Kidney (tissue), 14 donors: ENCODE data around the gene CRACDL. TPM values are rescaled to one million over a fixed set of nuclear protein-coding genes. Genes with fewer than 3 reads are reported as not detected.

Experiments
- DNase-seq, 5 donors: peaks; one replicate each; pipeline ENCODE4 v3.0.0-alpha.2; 2013 to 2020
- FAIRE-seq: peaks from 2 replicates; lab custom pipeline; 2012; peaks lifted over from hg19 to GRCh38; lab: Jason Lieb, UNC
- H3K27ac ChIP-seq, 2 donors: one replicate each; pipeline ENCODE4 v1.7.0; 2013; ENCODE audit warnings: low read depth in 2 of 2, low read length in 2 of 2, inconsistent platforms in 1 of 2
- H3K27me3 ChIP-seq: one replicate; pipeline ENCODE4 v1.7.1; 2013; ENCODE audit warnings: low read length, inconsistent platforms; ENCODE audit not compliant: control insufficient read depth, insufficient read depth
- H3K36me3 ChIP-seq, 3 donors: one replicate each; pipeline versions ENCODE4 v1.7.0 to v1.7.1; 2013; ENCODE audit warnings: low read length in 3 of 3, control low read depth in 1 of 3, inconsistent platforms in 1 of 3; ENCODE audit not compliant: insufficient read depth in 3 of 3, control insufficient read depth in 2 of 3
- H3K4me1 ChIP-seq, 3 donors: one replicate each; pipeline versions ENCODE4 v1.7.0 to v1.7.1; 2013; ENCODE audit warnings: low read length in 3 of 3, inconsistent platforms in 1 of 3, low read depth in 1 of 3; ENCODE audit not compliant: control insufficient read depth in 2 of 3, insufficient read depth in 2 of 3
- H3K4me3 ChIP-seq, 3 donors: one replicate each; pipeline versions ENCODE4 v1.7.0 to v1.8.1; 2013; ENCODE audit warnings: low read length in 3 of 3, control low read depth in 1 of 3, inconsistent platforms in 1 of 3
- H3K9ac ChIP-seq, 3 donors: one replicate each; pipeline versions ENCODE4 v1.7.0 to v1.7.1; 2013; ENCODE audit warnings: low read length in 3 of 3, control low read depth in 1 of 3, inconsistent platforms in 1 of 3
- H3K9me3 ChIP-seq, 3 donors: one replicate each; pipeline versions ENCODE4 v1.7.0 to v1.7.1; 2013; ENCODE audit warnings: low read length in 3 of 3, control low read depth in 1 of 3, inconsistent platforms in 1 of 3; ENCODE audit not compliant: control insufficient read depth in 2 of 3, insufficient read depth in 1 of 3
- CTCF ChIP-seq: IDR thresholded peaks from 3 replicates; pipeline ENCODE4 v1.5.1; 2012; ENCODE audit warnings: mild to moderate bottlenecking, moderate library complexity, borderline replicate concordance; ENCODE audit not compliant: insufficient read depth; ENCODE audit errors: extremely low read depth
- intact Hi-C: fragments of 100-400 bp; cut with DNase I; formaldehyde crosslinking; loops from one replicate; pipeline ENCODE4 v1.11.1; 2022
- polyA plus RNA-seq: library from polyadenylated mRNA; stranded (reverse); fragments of 350-450 nt; fragmentation: Illumina TruSeq; extraction: RNeasy Lipid Tissue Mini Kit (QIAGEN cat#74804); gene quantifications from one replicate; pipeline ENCODE4 v1.2.3, GENCODE V29; 2014; ENCODE audit warnings: low read depth, low replicate concordance; ENCODE audit not compliant: insufficient read depth
- total RNA-seq: library from RNA; stranded (reverse); fragmentation: NEBNext Ultra II Directional; extraction: Animal tissue kit (Norgen Biotek cat#: 25700); gene quantifications from one replicate; pipeline ENCODE4 v1.2.1, GENCODE V29; 2021
- donor health status: control.
- donor health status: control.
- donor health status: control.
- donor health status: control.
- donor health status: control.
- donor health status: DM: yes; HTN: yes; CAD: no.
- donor health status: Normal renal cell carcinoma (clear cell type).

CRACDL gene
- total and polyA plus RNA-seq, 2 donors from 2014 or later: 4.3 to 14.8 TPM

DNA sequence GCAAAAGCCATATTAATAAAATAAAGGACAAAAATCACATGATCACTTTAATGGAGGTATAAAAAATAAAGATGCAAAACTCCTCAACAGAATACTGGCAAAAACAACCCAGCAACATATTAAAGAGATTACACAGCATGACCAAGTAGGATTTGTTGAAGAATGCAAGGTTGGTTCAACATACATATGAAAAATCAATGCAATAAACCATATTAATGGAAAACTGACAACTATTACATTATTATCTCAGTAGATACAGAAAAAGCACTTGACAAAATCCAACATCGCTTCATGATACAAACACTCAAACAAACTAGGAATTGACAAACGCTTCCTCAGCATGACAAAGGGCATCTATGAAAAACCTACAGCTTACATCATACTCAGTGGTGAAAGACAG, 76.7 kb downstream of the CRACDL start:
- Histone ChIP-seq H3K4me1 (no peaks in the 10 kb centered on the region), H3K36me3 (no peaks in the 10 kb centered on the region), H3K4me3 (no peak overlapping the region), H3K27ac (no peak overlapping the region), H3K27me3 (no peaks in the 10 kb centered on the region), H3K9ac (no peak overlapping the region), H3K9me3 (peaks cover 0 to 19% (median 5%) of the 10 kb centered on the region in 3 donors)
- FAIRE-seq (no peak), DNase-seq (no peak)
- intact Hi-C loops: no loop called here
- TF ChIP-seq CTCF: no peak

DNA sequence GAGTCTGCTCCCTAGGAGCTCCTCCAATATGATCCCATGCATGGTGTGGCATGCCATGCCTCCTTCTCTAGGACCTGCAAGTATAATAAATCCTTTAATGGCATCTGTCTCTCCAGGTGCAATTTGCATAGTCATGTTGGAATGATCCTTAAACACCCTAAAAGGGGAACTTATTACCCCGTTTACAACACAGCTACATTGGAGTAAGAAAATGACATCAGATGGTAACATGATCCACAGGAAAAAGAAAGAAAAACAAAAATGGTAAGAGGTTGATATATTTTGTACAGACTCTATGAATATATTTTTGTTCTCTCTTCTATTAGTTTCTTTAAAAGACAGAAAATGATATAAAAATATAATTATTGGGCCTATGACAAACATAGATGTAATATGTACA, 79.0 kb downstream of the CRACDL start:
- Histone ChIP-seq H3K36me3 (no peaks in the 10 kb centered on the region), H3K4me3 (no peak overlapping the region), H3K4me1 (no peaks in the 10 kb centered on the region), H3K27ac (no peak overlapping the region), H3K9ac (no peak overlapping the region), H3K27me3 (no peaks in the 10 kb centered on the region), H3K9me3 (peaks cover 0 to 13% (median under 1%) of the 10 kb centered on the region in 3 donors)
- FAIRE-seq (no peak), DNase-seq (no peak)
- no peak for TF ChIP-seq CTCF
- intact Hi-C loops: no loop called here

DNA sequence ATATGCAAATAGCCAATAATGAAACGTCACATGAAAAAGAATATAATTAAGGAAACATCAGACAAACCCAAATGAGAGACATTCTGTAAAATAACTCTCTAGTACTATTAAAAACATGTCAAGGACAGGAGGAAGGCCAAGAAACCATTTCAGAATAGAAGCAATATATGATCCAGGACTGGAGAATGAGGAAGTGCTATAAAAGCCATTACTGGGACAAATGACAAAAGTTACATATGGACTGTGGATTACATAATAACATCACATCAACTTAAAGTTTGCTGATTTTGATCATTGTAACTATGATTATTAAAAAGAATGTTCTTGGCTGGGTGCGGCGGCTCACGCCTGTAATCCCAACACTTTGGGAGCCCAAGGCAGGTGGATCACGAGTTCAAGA, 81.3 kb downstream of the CRACDL start:
- Histone ChIP-seq H3K36me3 (no peaks in the 10 kb centered on the region), H3K27me3 (no peaks in the 10 kb centered on the region), H3K9me3 (peaks cover 0 to 11% (median 0%) of the 10 kb centered on the region in 3 donors), H3K4me3 (no peak overlapping the region), H3K27ac (no peak overlapping the region), H3K9ac (no peak overlapping the region), H3K4me1 (no peaks in the 10 kb centered on the region)
- FAIRE-seq (no peak), DNase-seq (no peak)
- intact Hi-C loops: no loop called here
- no peak for TF ChIP-seq CTCF

- Histone ChIP-seq H3K4me1 (no peaks in the 10 kb centered on the region), H3K9me3 (peaks cover 0 to 4% (median 0%) of the 10 kb centered on the region in 3 donors), H3K4me3 (no peak overlapping the region), H3K27me3 (no peaks in the 10 kb centered on the region), H3K27ac (no peak overlapping the region), H3K9ac (no peak overlapping the region), H3K36me3 (no peaks in the 10 kb centered on the region)
- FAIRE-seq (no peak), DNase-seq (no peak)
- TF ChIP-seq CTCF: no peak
- intact Hi-C loops: no loop called here
Observed at GRCh38 chr2:98852932-98853331, 83.1 kb downstream of the CRACDL start.
